Measurements from ENCODE around the gene TIMM17B. TPM values are rescaled to one million over a fixed set of nuclear protein-coding genes. Genes with fewer than 3 reads are reported as not detected.
A peak's percentile ranks its signal among the peaks of the same experiment; 100 is the strongest.

TIMM17B gene
- total RNA-seq (2014; rRNA removed; shearing (Covaris generic)), result 17.8 and 26.7 TPM in 2 replicates
- polyA plus RNA-seq (2016; fragmentation: Nextera tagmentation; extraction: Ambion mirVana), result 44.7 and 48.4 TPM in 2 replicates

- TF ChIP-seq EZH2 (IDR thresholded peaks at IDR 0.05; ENCODE audit: insufficient read depth, poor library complexity, severe bottlenecking) (no peak), EZH2phosphoT487 (IDR thresholded peaks at IDR 0.05; ENCODE audit: insufficient read depth, low read depth) (no peak)
- WGBS, 2 experiments (ENCODE audit: low coverage in 1 of 2, low lambda C conversion rate in 2 of 2, missing lambda C conversion rate in 2 of 2), result 1 to 2% methylated on average over 15 to 33 of the region's 49 CpGs
- in situ Hi-C loops (cut with MboI), result no loop called here
Observed at GRCh38 chrX:48897625-48898306, at the start of gene TIMM17B, which contains the start of gene PQBP1. Gene TIMM17B (minus strand): TSS chrX:48897768. CDS start chrX:48897749, 19 bp downstream. Gene PQBP1 (plus strand): TSS chrX:48897930. CDS start chrX:48898510, 580 bp downstream.

GRCh38 chrX:48945517-48946348 is 48.2 kb upstream of the TIMM17B start:
- no peaks in the 10 kb centered on the region for H4K20me1 ChIP-seq (ENCODE audit: insufficient read depth)
- no peak overlapping the region for H3K4me3 ChIP-seq
- H3K9me3 ChIP-seq (ENCODE audit: low read depth), result no peaks in the 10 kb centered on the region
- no peak overlapping the region for H3K27ac ChIP-seq
- H3F3A ChIP-seq (ENCODE audit: insufficient read depth), result no peaks in the 10 kb centered on the region
- in situ Hi-C loops (cut with MboI), result loop anchor here (25.0 kb wide), 1 partner anchor 92 kb away; the partner anchor contains the start of gene TFE3
- H2AFZ ChIP-seq, result no peak overlapping the region
- no peaks in the 10 kb centered on the region for H3K36me3 ChIP-seq (ENCODE audit: low read depth)
- TF ChIP-seq EZH2 (IDR thresholded peaks at IDR 0.05; ENCODE audit: insufficient read depth, poor library complexity, severe bottlenecking) (no peak), EZH2phosphoT487 (IDR thresholded peaks at IDR 0.05; ENCODE audit: insufficient read depth, low read depth) (no peak)
- H3K9me2 ChIP-seq (ENCODE audit: insufficient read depth), result no peaks in the 10 kb centered on the region
- H3K9ac ChIP-seq, result no peak overlapping the region
- H3K4me2 ChIP-seq (ENCODE audit: unreplicated experiment), result no peak overlapping the region
- peak; percentile 68 for DNase-seq
- peaks cover 91% of the 10 kb centered on the region for H3K79me2 ChIP-seq (ENCODE audit: insufficient read depth)
- WGBS, 2 experiments (ENCODE audit: low coverage in 1 of 2, low lambda C conversion rate in 2 of 2, missing lambda C conversion rate in 2 of 2), result 48 to 63% methylated on average over 6 to 8 of the region's 8 CpGs
- H3K4me1 ChIP-seq (ENCODE audit: insufficient read depth), result no peaks in the 10 kb centered on the region
- no peaks in the 10 kb centered on the region for H3K27me3 ChIP-seq (replicated peaks; ENCODE audit: insufficient read depth)

More at GRCh38 chrX:48897625-48898306, at the start of gene TIMM17B, which contains the start of gene PQBP1:
- no peaks in the 10 kb centered on the region for H3F3A ChIP-seq (ENCODE audit: insufficient read depth)
- H3K27ac ChIP-seq, result peak within 1 kb of the TSS; percentile 90
- peak within 1 kb of the TSS; percentile 88 for H2AFZ ChIP-seq
- H3K4me2 ChIP-seq (ENCODE audit: unreplicated experiment), result peak within 1 kb of the TSS; percentile 91
- no peaks in the 10 kb centered on the region for H3K27me3 ChIP-seq (replicated peaks; ENCODE audit: insufficient read depth)
- H3K9me3 ChIP-seq (ENCODE audit: low read depth), result no peaks in the 10 kb centered on the region
- H3K79me2 ChIP-seq (ENCODE audit: insufficient read depth), result peaks cover 44% of the 10 kb centered on the region
- peak within 1 kb of the TSS; percentile 94 for H3K9ac ChIP-seq
- peak; percentile 95 for DNase-seq
- H4K20me1 ChIP-seq (ENCODE audit: insufficient read depth), result no peaks in the 10 kb centered on the region
- 0 out of 2 replicates have a peak, but pooled peaks cover 4% of the 10 kb centered on the region for H3K4me1 ChIP-seq (ENCODE audit: insufficient read depth)
- H3K4me3 ChIP-seq, result peak within 1 kb of the TSS; percentile 79
- no peaks in the 10 kb centered on the region for H3K36me3 ChIP-seq (ENCODE audit: low read depth)
- no peaks in the 10 kb centered on the region for H3K9me2 ChIP-seq (ENCODE audit: insufficient read depth)

- Histone ChIP-seq H3K36me3 (ENCODE audit: low read depth) (no peaks in the 10 kb centered on the region), H3K9me3 (ENCODE audit: low read depth) (no peaks in the 10 kb centered on the region), H3F3A (ENCODE audit: insufficient read depth) (no peaks in the 10 kb centered on the region), H3K4me2 (ENCODE audit: unreplicated experiment) (no peak overlapping the region), H3K4me3 (no peak overlapping the region), H3K4me1 (ENCODE audit: insufficient read depth) (no peaks in the 10 kb centered on the region), H3K27ac (0 out of 2 replicates have a peak overlapping the region, but pooled peaks have one; percentile 18), H3K9me2 (ENCODE audit: insufficient read depth) (no peaks in the 10 kb centered on the region), H4K20me1 (ENCODE audit: insufficient read depth) (no peaks in the 10 kb centered on the region), H2AFZ (no peak overlapping the region), H3K9ac (no peak overlapping the region), H3K27me3 (replicated peaks; ENCODE audit: insufficient read depth) (no peaks in the 10 kb centered on the region), H3K79me2 (ENCODE audit: insufficient read depth) (peaks cover 93% of the 10 kb centered on the region)
- in situ Hi-C loops (cut with MboI), result loop anchor here (25.0 kb wide), 1 partner anchor 94 kb away; the partner anchor contains the start of gene TFE3
- DNase-seq, result no peak
- 75 to 100% methylated on average over 1 to 2 of the region's 2 CpGs for WGBS, 2 experiments (ENCODE audit: low coverage in 1 of 2, low lambda C conversion rate in 2 of 2, missing lambda C conversion rate in 2 of 2)
- TF ChIP-seq EZH2 (IDR thresholded peaks at IDR 0.05; ENCODE audit: insufficient read depth, poor library complexity, severe bottlenecking) (no peak), EZH2phosphoT487 (IDR thresholded peaks at IDR 0.05; ENCODE audit: insufficient read depth, low read depth) (no peak)
Observed at GRCh38 chrX:48942895-48943294, 45.3 kb upstream of the TIMM17B start.

- no peaks in the 10 kb centered on the region for H3K27me3 ChIP-seq (replicated peaks; ENCODE audit: insufficient read depth)
- no peak for DNase-seq
- no peak overlapping the region for H3K27ac ChIP-seq
- no peak overlapping the region for H3K9ac ChIP-seq
- H3K4me2 ChIP-seq (ENCODE audit: unreplicated experiment), result no peak overlapping the region
- H3K4me1 ChIP-seq (ENCODE audit: insufficient read depth), result no peaks in the 10 kb centered on the region
- H3K79me2 ChIP-seq (ENCODE audit: insufficient read depth), result peaks cover 83% of the 10 kb centered on the region
- no peak overlapping the region for H3K4me3 ChIP-seq
- H3K9me3 ChIP-seq (ENCODE audit: low read depth), result no peaks in the 10 kb centered on the region
- no peaks in the 10 kb centered on the region for H4K20me1 ChIP-seq (ENCODE audit: insufficient read depth)
- TF ChIP-seq EZH2 (IDR thresholded peaks at IDR 0.05; ENCODE audit: insufficient read depth, poor library complexity, severe bottlenecking), result no peak
- no peak for TF ChIP-seq EZH2phosphoT487 (IDR thresholded peaks at IDR 0.05; ENCODE audit: insufficient read depth, low read depth)
- no peaks in the 10 kb centered on the region for H3F3A ChIP-seq (ENCODE audit: insufficient read depth)
- in situ Hi-C loops (cut with MboI), result loop anchor here (25.0 kb wide), 1 partner anchor 97 kb away; the partner anchor contains the start of gene TFE3
- WGBS, 2 experiments (ENCODE audit: low coverage in 1 of 2, low lambda C conversion rate in 2 of 2, missing lambda C conversion rate in 2 of 2), result 29 to 62% methylated on average over 1 to 2 of the region's 2 CpGs
- no peak overlapping the region for H2AFZ ChIP-seq
- H3K9me2 ChIP-seq (ENCODE audit: insufficient read depth), result no peaks in the 10 kb centered on the region
- no peaks in the 10 kb centered on the region for H3K36me3 ChIP-seq (ENCODE audit: low read depth)
Observed at GRCh38 chrX:48940404-48940955, 42.9 kb upstream of the TIMM17B start.

Measured in GM23248 (cell line).